IMR-90 (cell line): Measurements from ENCODE around the gene XAF1. TPM values are rescaled to one million over a fixed set of nuclear protein-coding genes. Genes with fewer than 3 reads are reported as not detected.

Experiments
- ATAC-seq: fragments of 200-7000 bp; cut with Tn5 transposase; 2 replicates; pipeline ENCODE4 v1.9.1; 2020; ENCODE audit warnings: low read depth, mild to moderate bottlenecking, moderate library complexity
- BruUV-seq: library from RNA; stranded (reverse); fragments of 400-500 nt; replicated peaks from 2 replicates; lab custom pipeline; 2021; lab: Mats Ljungman, UMichigan
- CTCF ChIA-PET: fragments of 300-600 bp; formaldehyde crosslinking; extraction: SDS; loops from one replicate; lab custom pipeline; 2021; ENCODE audit warnings: antibody characterized with exemption; lab: Yijun Ruan, JAX
- POLR2A ChIA-PET: fragments of 300-600 bp; sonication (Branson Sonifier 250); formaldehyde crosslinking; loops from one replicate; lab custom pipeline; 2022; ENCODE audit warnings: antibody characterized with exemption; ENCODE audit not compliant: unreplicated experiment; lab: Charles Lee
- DNase-seq: peaks from one replicate; pipeline ENCODE4 v3.0.0; 2013
- H2AFZ ChIP-seq: replicated peaks from 2 replicates; pipeline ENCODE3; 2013; ENCODE audit warnings: low read length, mild to moderate bottlenecking; ENCODE audit not compliant: poor library complexity
- H2AK5ac ChIP-seq: 2 replicates; pipeline ENCODE4 v1.6.1; 2013; ENCODE audit warnings: low read depth, low read length, inconsistent platforms
- H2AK9ac ChIP-seq: replicated peaks from 2 replicates; pipeline ENCODE3; 2013; ENCODE audit warnings: mild to moderate bottlenecking, low read depth, low read length, moderate library complexity; ENCODE audit not compliant: poor library complexity
- H2BK120ac ChIP-seq: 2 replicates; pipeline ENCODE4 v1.6.1; 2013; ENCODE audit warnings: low read depth, low read length, inconsistent platforms
- H2BK15ac ChIP-seq: 3 replicates; pipeline ENCODE4 v1.6.1; 2013; ENCODE audit warnings: low read depth, low read length, inconsistent platforms
- H2BK20ac ChIP-seq: 2 replicates; pipeline ENCODE4 v1.6.1; 2013; ENCODE audit warnings: low read depth, mild to moderate bottlenecking, inconsistent platforms, low read length, moderate library complexity
- H2BK5ac ChIP-seq: 2 replicates; pipeline ENCODE4 v1.6.1; 2013; ENCODE audit warnings: mild to moderate bottlenecking, low read depth, low read length, inconsistent platforms; ENCODE audit not compliant: poor library complexity, severe bottlenecking
- H3K14ac ChIP-seq: replicated peaks from 2 replicates; pipeline ENCODE4 v1.6.1; 2013; ENCODE audit warnings: low read depth, low read length, inconsistent platforms
- H3K18ac ChIP-seq: 2 replicates; pipeline ENCODE4 v1.6.1; 2013; ENCODE audit warnings: low read depth, low read length, control low read depth
- H3K23ac ChIP-seq: 2 replicates; pipeline ENCODE4 v1.6.1; 2013; ENCODE audit warnings: low read depth, low read length, inconsistent platforms
- H3K27ac ChIP-seq: 2 replicates; pipeline ENCODE4 v1.5.1; 2013; ENCODE audit warnings: mild to moderate bottlenecking, control low read depth, low read length; ENCODE audit not compliant: insufficient read depth
- H3K27me3 ChIP-seq: 2 replicates; pipeline ENCODE4 v1.6.1; 2013; ENCODE audit warnings: low read length; ENCODE audit not compliant: control insufficient read depth, insufficient read depth
- H3K36me3 ChIP-seq: 2 replicates; pipeline ENCODE4 v1.6.1; 2013; ENCODE audit warnings: low read length, mixed read lengths; ENCODE audit not compliant: control insufficient read depth, insufficient read depth
- H3K4ac ChIP-seq: 2 replicates; pipeline ENCODE4 v1.6.1; 2013; ENCODE audit warnings: low read depth, low read length, inconsistent platforms
- H3K4me1 ChIP-seq: 2 replicates; pipeline ENCODE4 v1.6.1; 2013; ENCODE audit warnings: low read length, mixed read lengths; ENCODE audit not compliant: control insufficient read depth, insufficient read depth
- H3K4me2 ChIP-seq: 2 replicates; pipeline ENCODE4 v1.6.1; 2013; ENCODE audit warnings: low read depth, mild to moderate bottlenecking, control low read depth, low read length, moderate library complexity
- H3K4me3 ChIP-seq: 2 replicates; pipeline ENCODE4 v1.5.1; 2013; ENCODE audit warnings: low read depth, mild to moderate bottlenecking, control low read depth, low read length, moderate library complexity; ENCODE audit not compliant: insufficient read depth
- H3K56ac ChIP-seq: 2 replicates; pipeline ENCODE4 v1.6.1; 2013; ENCODE audit warnings: low read length, inconsistent platforms; ENCODE audit not compliant: insufficient read depth; ENCODE audit errors: extremely low read depth
- H3K79me1 ChIP-seq, 2 experiments: 2 replicates each; pipeline ENCODE4 v1.6.1; 2013; ENCODE audit warnings: low read length in 2 of 2, inconsistent platforms in 1 of 2, low read depth in 1 of 2
- H3K9ac ChIP-seq: 2 replicates; pipeline ENCODE4 v1.6.1; 2013; ENCODE audit warnings: low read depth, low read length, control low read depth
- H3K9me1 ChIP-seq: 2 replicates; pipeline ENCODE4 v1.6.1; 2013; ENCODE audit warnings: low read length, inconsistent platforms; ENCODE audit not compliant: insufficient read depth
- H3K9me3 ChIP-seq: 2 replicates; pipeline ENCODE4 v1.6.1; 2013; ENCODE audit warnings: low read length; ENCODE audit not compliant: control insufficient read depth, insufficient read depth
- H4K20me1 ChIP-seq: 2 replicates; pipeline ENCODE4 v1.6.1; 2013; ENCODE audit warnings: low read length, inconsistent platforms; ENCODE audit not compliant: insufficient read depth
- H4K5ac ChIP-seq: 2 replicates; pipeline ENCODE4 v1.6.1; 2013; ENCODE audit warnings: mild to moderate bottlenecking, low read depth, low read length, control low read depth
- H4K8ac ChIP-seq, 2 experiments: 2 replicates each; pipeline ENCODE4 v1.6.1; 2013; ENCODE audit warnings: low read depth in 2 of 2, low read length in 2 of 2, control low read depth in 1 of 2, inconsistent platforms in 1 of 2
- H4K91ac ChIP-seq: 2 replicates; pipeline ENCODE4 v1.6.1; 2013; ENCODE audit warnings: low read depth, low read length, inconsistent platforms; ENCODE audit not compliant: insufficient read depth
- BHLHE40 ChIP-seq: fragments of 150-350 bp; IDR thresholded peaks from 2 replicates; pipeline ENCODE4 v1.6.1; 2016; ENCODE audit warnings: mild to moderate bottlenecking, low read depth, low read length
- CEBPB ChIP-seq: IDR thresholded peaks from 2 replicates; pipeline ENCODE4 v1.6.1; 2012; ENCODE audit warnings: low read depth, low read length, improper control_type of control experiment
- CHD1 ChIP-seq: IDR thresholded peaks from 2 replicates; pipeline ENCODE4 v1.6.1; 2012; ENCODE audit warnings: low read depth, low read length, improper control_type of control experiment
- CTCF ChIP-seq: conservative IDR thresholded peaks from 2 replicates; pipeline ENCODE4 v1.5.1; 2012; ENCODE audit warnings: mild to moderate bottlenecking, low read depth, low read length, improper control_type of control experiment
- ELK1 ChIP-seq: fragments of 150-350 bp; IDR thresholded peaks from 2 replicates; pipeline ENCODE4 v1.6.1; 2016; ENCODE audit warnings: low read depth, mild to moderate bottlenecking, low read length, moderate library complexity, borderline replicate concordance
- FOS ChIP-seq: fragments of 150-350 bp; IDR thresholded peaks from 2 replicates; pipeline ENCODE4 v1.6.1; 2016; ENCODE audit warnings: low read depth, low read length
- MAFK ChIP-seq: IDR thresholded peaks from 2 replicates; pipeline ENCODE4 v1.6.1; 2012; ENCODE audit warnings: low read depth, low read length, improper control_type of control experiment
- MAZ ChIP-seq: IDR thresholded peaks from 2 replicates; pipeline ENCODE4 v1.6.1; 2012; ENCODE audit warnings: low read depth, mild to moderate bottlenecking, low read length, improper control_type of control experiment, moderate library complexity, borderline replicate concordance
- MXI1 ChIP-seq: IDR thresholded peaks from 2 replicates; pipeline ENCODE4 v1.6.1; 2012; ENCODE audit warnings: low read depth, mild to moderate bottlenecking, low read length, moderate library complexity, borderline replicate concordance
- NFE2L2 ChIP-seq: fragments of 150-350 bp; IDR thresholded peaks from 2 replicates; pipeline ENCODE4 v1.6.1; 2016; ENCODE audit warnings: low read depth, mild to moderate bottlenecking, low read length
- POLR2A ChIP-seq: IDR thresholded peaks from 2 replicates; pipeline ENCODE4 v1.6.1; 2012; ENCODE audit warnings: mild to moderate bottlenecking, low read depth, low read length
- RAD21 ChIP-seq: IDR thresholded peaks from 2 replicates; pipeline ENCODE4 v1.6.1; 2012; ENCODE audit warnings: low read length, improper control_type of control experiment
- RCOR1 ChIP-seq: IDR thresholded peaks from 2 replicates; pipeline ENCODE4 v1.6.1; 2012; ENCODE audit warnings: mild to moderate bottlenecking, low read length, improper control_type of control experiment; ENCODE audit not compliant: insufficient replicate concordance
- RFX5 ChIP-seq: IDR thresholded peaks from 2 replicates; pipeline ENCODE4 v1.8.0; 2012; ENCODE audit warnings: low read depth, mild to moderate bottlenecking, low read length, moderate library complexity
- SMC3 ChIP-seq: fragments of 150-350 bp; IDR thresholded peaks from 2 replicates; pipeline ENCODE4 v1.6.1; 2016; ENCODE audit warnings: low read depth, mild to moderate bottlenecking, antibody characterized with exemption, low read length, moderate library complexity
- USF2 ChIP-seq: fragments of 150-350 bp; IDR thresholded peaks from 2 replicates; pipeline ENCODE4 v1.6.1; 2017; ENCODE audit warnings: mild to moderate bottlenecking, antibody characterized with exemption, low read length, low read depth
- WGBS, 2 experiments: methylation state at CpG; one replicate each; pipeline versions ENCODE4 v1.1.5 to v1.1.7; 2013; ENCODE audit warnings: missing lambda C conversion rate in 2 of 2; ENCODE audit not compliant: insufficient read length in 1 of 2; ENCODE audit errors: extremely low coverage in 2 of 2; 5-methylcytosine and 5-hydroxymethylcytosine counted together
- dilution Hi-C: fragments of 300-500 bp; cut with HindIII; formaldehyde crosslinking; loops from one replicate; pipeline ENCODE4 v1.14.3; 2018; ENCODE audit warnings: low sequenced_read_pairs; ENCODE audit not compliant: unreplicated experiment
- in situ Hi-C: fragments of 300-500 bp; cut with MboI; formaldehyde crosslinking; loops from 3 replicates; pipeline ENCODE4 v1.14.3; 2019; ENCODE audit warnings: low sequenced_read_pairs, inconsistent platforms, mixed read lengths
- intact Hi-C: fragments of 100-400 bp; cut with micrococcal nuclease; formaldehyde crosslinking; loops from 2 replicates; pipeline ENCODE4 v1.10.0; 2022
- polyA plus RNA-seq, 3 experiments: library from polyadenylated mRNA; depleted of rRNA; stranded (reverse); fragments of >200 nt; gene quantifications; 2 replicates each; pipeline ENCODE4 v1.2.3, GENCODE V29; 2012; ENCODE audit warnings: low replicate concordance in 1 of 3
- total RNA-seq: library from RNA; depleted of rRNA; stranded (reverse); fragments of >200 nt; gene quantifications from 2 replicates; pipeline ENCODE4 v1.2.3, GENCODE V29; 2012

XAF1 gene
- total and polyA plus RNA-seq, 2 of the 4 experiments (the other 2 are of a cell fraction), result 1.3 to 3.9 TPM

GRCh38 chr17:6779411-6779810 lies 23.6 kb downstream of the XAF1 start:
- no peak overlapping the region for H3K14ac ChIP-seq
- no peak overlapping the region for H3K4me3 ChIP-seq
- H3K56ac ChIP-seq, result no peak overlapping the region
- H4K91ac ChIP-seq, result no peak overlapping the region
- no peak overlapping the region for H3K4ac ChIP-seq
- H4K8ac ChIP-seq, result no peak overlapping the region
- no peak overlapping the region for H3K23ac ChIP-seq
- H2AFZ ChIP-seq, result no peak overlapping the region
- H3K4me2 ChIP-seq, result no peak overlapping the region
- BruUV-seq, result no TSS peak
- no peaks in the 10 kb centered on the region for H3K9me1 ChIP-seq
- dilution Hi-C loops, result no loop called here
- H2BK5ac ChIP-seq, result no peak overlapping the region
- no peaks in the 10 kb centered on the region for H4K20me1 ChIP-seq
- H2AK5ac ChIP-seq, result no peak overlapping the region
- H3K9ac ChIP-seq, result no peak overlapping the region
- peaks cover 2% of the 10 kb centered on the region for H3K9me3 ChIP-seq
- no peak overlapping the region for H3K27ac ChIP-seq
- H3K4me1 ChIP-seq, result no peaks in the 10 kb centered on the region
- peaks cover 32% of the 10 kb centered on the region for H3K27me3 ChIP-seq
- no peak for TF ChIP-seq USF2
- TF ChIP-seq FOS, result no peak
- TF ChIP-seq CHD1, result no peak
- no peak for TF ChIP-seq RCOR1
- TF ChIP-seq SMC3, result no peak
- no peak for TF ChIP-seq MAFK
- TF ChIP-seq RFX5, result no peak
- no peak for TF ChIP-seq CEBPB
- no peak for TF ChIP-seq MXI1
- no peak for TF ChIP-seq MAZ
- no peak for TF ChIP-seq POLR2A
- TF ChIP-seq BHLHE40, result no peak
- TF ChIP-seq RAD21, result no peak
- TF ChIP-seq ELK1, result no peak
- TF ChIP-seq CTCF, result no peak
- no peak for TF ChIP-seq NFE2L2
- in situ Hi-C loops, result no loop called here
- POLR2A ChIA-PET, result no interaction called here
- H2AK9ac ChIP-seq, result no peak overlapping the region
- no CpG with 5 or more reads among the region's 2 CpGs for WGBS, 2 experiments
- DNase-seq, result no peak
- no peak overlapping the region for H3K18ac ChIP-seq
- H3K79me1 ChIP-seq, result no peaks in the 10 kb centered on the region
- no peak overlapping the region for H2BK120ac ChIP-seq
- no peaks in the 10 kb centered on the region for H3K36me3 ChIP-seq
- H4K5ac ChIP-seq, result no peak overlapping the region
- H2BK20ac ChIP-seq, result no peak overlapping the region
- H2BK15ac ChIP-seq, result no peak overlapping the region
- intact Hi-C loops, result no loop called here
- ATAC-seq, result no peak
- CTCF ChIA-PET, result no interaction called here
